ENCODE results near the gene FBXW11.

The FBXW11 gene

DNA sequence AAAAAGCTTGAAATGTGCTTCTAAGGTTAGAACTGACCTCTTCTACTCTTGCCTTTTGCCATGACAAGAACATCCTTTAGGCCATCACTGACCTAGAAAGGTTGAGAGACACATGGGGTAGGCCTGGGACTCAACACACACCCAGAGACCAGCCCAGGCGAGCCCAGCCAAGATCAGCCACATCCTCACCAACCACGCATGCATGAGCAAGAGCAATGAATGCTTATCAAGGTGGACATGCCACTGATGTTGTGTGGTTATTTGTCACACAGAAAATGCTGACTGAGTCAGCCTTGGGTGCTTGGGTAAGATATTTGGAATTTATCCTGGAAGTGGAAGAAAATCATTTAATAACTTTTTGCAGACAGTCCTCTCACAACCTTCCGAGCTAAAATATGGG lies 181.4 kb downstream of the FBXW11 start:
- Histone ChIP-seq H3K4me3 (ENCODE audit: low read length, poor library complexity, severe bottlenecking) (no peak overlapping the region), H3K4me2 (ENCODE audit: low read depth, low read length, poor library complexity, severe bottlenecking) (no peak overlapping the region), H2AFZ (ENCODE audit: low read length) (no peak overlapping the region), H3K9me3 (ENCODE audit: insufficient read depth, low read depth, low read length) (no peaks in the 10 kb centered on the region), H3K36me3 (ENCODE audit: insufficient read depth, low read length) (no peaks in the 10 kb centered on the region), H3K9me2 (replicated peaks; ENCODE audit: low read depth, low read length) (no peaks in the 10 kb centered on the region), H3F3A (ENCODE audit: low read depth) (no peaks in the 10 kb centered on the region), H3K27me3 (ENCODE audit: insufficient read depth, low read length, poor library complexity, severe bottlenecking) (no peaks in the 10 kb centered on the region), H3K4me1 (ENCODE audit: insufficient read depth, low read length, poor library complexity, severe bottlenecking) (peaks cover 3% of the 10 kb centered on the region), H4K20me1 (ENCODE audit: insufficient read depth, low read length, poor library complexity, severe bottlenecking) (no peaks in the 10 kb centered on the region), H3K9ac (ENCODE audit: low read depth, low read length, poor library complexity, severe bottlenecking) (no peak overlapping the region), H3K79me2 (ENCODE audit: insufficient read depth, low read length) (no peaks in the 10 kb centered on the region)
- TF ChIP-seq, protein P1, sequence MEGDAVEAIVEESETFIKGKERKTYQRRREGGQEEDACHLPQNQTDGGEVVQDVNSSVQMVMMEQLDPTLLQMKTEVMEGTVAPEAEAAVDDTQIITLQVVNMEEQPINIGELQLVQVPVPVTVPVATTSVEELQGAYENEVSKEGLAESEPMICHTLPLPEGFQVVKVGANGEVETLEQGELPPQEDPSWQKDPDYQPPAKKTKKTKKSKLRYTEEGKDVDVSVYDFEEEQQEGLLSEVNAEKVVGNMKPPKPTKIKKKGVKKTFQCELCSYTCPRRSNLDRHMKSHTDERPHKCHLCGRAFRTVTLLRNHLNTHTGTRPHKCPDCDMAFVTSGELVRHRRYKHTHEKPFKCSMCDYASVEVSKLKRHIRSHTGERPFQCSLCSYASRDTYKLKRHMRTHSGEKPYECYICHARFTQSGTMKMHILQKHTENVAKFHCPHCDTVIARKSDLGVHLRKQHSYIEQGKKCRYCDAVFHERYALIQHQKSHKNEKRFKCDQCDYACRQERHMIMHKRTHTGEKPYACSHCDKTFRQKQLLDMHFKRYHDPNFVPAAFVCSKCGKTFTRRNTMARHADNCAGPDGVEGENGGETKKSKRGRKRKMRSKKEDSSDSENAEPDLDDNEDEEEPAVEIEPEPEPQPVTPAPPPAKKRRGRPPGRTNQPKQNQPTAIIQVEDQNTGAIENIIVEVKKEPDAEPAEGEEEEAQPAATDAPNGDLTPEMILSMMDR (conservative IDR thresholded peaks at IDR 0.05; ENCODE audit: low read length) = no peak
- no peak for TF ChIP-seq EZH2phosphoT487 (IDR thresholded peaks at IDR 0.05; ENCODE audit: borderline replicate concordance)

DNA sequence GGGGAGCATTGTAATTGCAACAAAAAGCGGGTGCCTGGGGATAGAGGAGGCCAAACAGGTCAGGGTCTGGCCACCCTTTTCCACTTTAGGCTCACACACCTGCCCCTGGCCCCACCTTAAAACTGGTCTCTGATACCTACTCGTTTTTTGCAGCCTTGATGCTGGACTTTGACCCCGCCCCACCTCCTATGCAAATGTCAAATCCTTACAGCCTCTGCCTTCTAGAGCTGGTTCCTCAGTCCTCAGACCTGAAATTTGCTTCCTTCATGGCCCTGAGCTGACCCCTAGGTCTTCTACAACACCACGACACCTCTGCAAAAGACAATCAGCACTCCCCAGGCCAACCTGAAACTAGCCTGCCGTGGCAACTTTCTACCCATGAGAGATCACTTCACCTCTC lies 183.2 kb downstream of the FBXW11 start:
- H3K9me2 ChIP-seq (replicated peaks; ENCODE audit: low read depth, low read length) = no peaks in the 10 kb centered on the region
- no peaks in the 10 kb centered on the region for H3K79me2 ChIP-seq (ENCODE audit: insufficient read depth, low read length)
- no peak overlapping the region for H2AFZ ChIP-seq (ENCODE audit: low read length)
- H3F3A ChIP-seq (ENCODE audit: low read depth) = no peaks in the 10 kb centered on the region
- H3K9ac ChIP-seq (ENCODE audit: low read depth, low read length, poor library complexity, severe bottlenecking) = no peak overlapping the region
- H3K27me3 ChIP-seq (ENCODE audit: insufficient read depth, low read length, poor library complexity, severe bottlenecking) = no peaks in the 10 kb centered on the region
- no peaks in the 10 kb centered on the region for H4K20me1 ChIP-seq (ENCODE audit: insufficient read depth, low read length, poor library complexity, severe bottlenecking)
- H3K4me1 ChIP-seq (ENCODE audit: insufficient read depth, low read length, poor library complexity, severe bottlenecking) = no peaks in the 10 kb centered on the region
- H3K9me3 ChIP-seq (ENCODE audit: insufficient read depth, low read depth, low read length) = no peaks in the 10 kb centered on the region
- no peak for TF ChIP-seq EZH2phosphoT487 (IDR thresholded peaks at IDR 0.05; ENCODE audit: borderline replicate concordance)
- TF ChIP-seq, protein P1 (conservative IDR thresholded peaks at IDR 0.05; ENCODE audit: low read length) = no peak
- no peak overlapping the region for H3K4me2 ChIP-seq (ENCODE audit: low read depth, low read length, poor library complexity, severe bottlenecking)
- no peaks in the 10 kb centered on the region for H3K36me3 ChIP-seq (ENCODE audit: insufficient read depth, low read length)
- no peak overlapping the region for H3K4me3 ChIP-seq (ENCODE audit: low read length, poor library complexity, severe bottlenecking)

GRCh38 chr5:171821286-171821685 lies 185.2 kb downstream of the FBXW11 start:
- H3K79me2 ChIP-seq (ENCODE audit: insufficient read depth, low read length) = no peaks in the 10 kb centered on the region
- H3K4me3 ChIP-seq (ENCODE audit: low read length, poor library complexity, severe bottlenecking) = no peak overlapping the region
- H2AFZ ChIP-seq (ENCODE audit: low read length) = no peak overlapping the region
- no peaks in the 10 kb centered on the region for H3K36me3 ChIP-seq (ENCODE audit: insufficient read depth, low read length)
- H3K9ac ChIP-seq (ENCODE audit: low read depth, low read length, poor library complexity, severe bottlenecking) = no peak overlapping the region
- H3K9me3 ChIP-seq (ENCODE audit: insufficient read depth, low read depth, low read length) = no peaks in the 10 kb centered on the region
- no peaks in the 10 kb centered on the region for H3K27me3 ChIP-seq (ENCODE audit: insufficient read depth, low read length, poor library complexity, severe bottlenecking)
- H4K20me1 ChIP-seq (ENCODE audit: insufficient read depth, low read length, poor library complexity, severe bottlenecking) = no peaks in the 10 kb centered on the region
- H3K9me2 ChIP-seq (replicated peaks; ENCODE audit: low read depth, low read length) = no peaks in the 10 kb centered on the region
- H3K4me1 ChIP-seq (ENCODE audit: insufficient read depth, low read length, poor library complexity, severe bottlenecking) = no peaks in the 10 kb centered on the region
- H3K4me2 ChIP-seq (ENCODE audit: low read depth, low read length, poor library complexity, severe bottlenecking) = no peak overlapping the region
- TF ChIP-seq, protein P1 (conservative IDR thresholded peaks at IDR 0.05; ENCODE audit: low read length) = no peak
- no peak for TF ChIP-seq EZH2phosphoT487 (IDR thresholded peaks at IDR 0.05; ENCODE audit: borderline replicate concordance)
- no peaks in the 10 kb centered on the region for H3F3A ChIP-seq (ENCODE audit: low read depth)

All from Loucy (cell line).